Right lobe of liver (tissue), 4 donors: Measurements from ENCODE around the gene TLX1.
"Not testable (repeated sequence)": the region's sequence is repeated elsewhere in the genome, so short reads cannot be mapped to it uniquely, and the experiment has no call there.

Source experiments
- CTCF ChIP-seq, 4 donors: fragments of 200-600 bp in 3 of 4; fragments of 450-650 bp in 1 of 4; IDR thresholded peaks; one replicate each; pipeline versions ENCODE4 v1.5.1 to v1.8.0; 2016 to 2022; ENCODE audit warnings: antibody characterized with exemption in 4 of 4, mild to moderate bottlenecking in 2 of 4
- POLR2A ChIP-seq: fragments of 450-650 bp; IDR thresholded peaks from one replicate; pipeline ENCODE4 v1.6.1; 2017; ENCODE audit warnings: antibody characterized with exemption, mild to moderate bottlenecking
- donor health status: DM: no; HTN: no; CAD: no.
- donor health status: DM: no; HTN: no; CAD: no.
- donor health status: DM: no; HTN: yes; CAD: no.

- TF ChIP-seq CTCF (IDR thresholded peaks at IDR 0.05); POLR2A: not testable (repeated sequence)
These were observed 23.4 kb downstream of the TLX1 start for GRCh38 chr10:101154506-101154905.
